GM18508 (cell line): ENCODE measurements around the gene TM9SF4.
A peak's percentile ranks its signal among the peaks of the same experiment; 100 is the strongest.

ENCODE experiments used
- ATAC-seq: cut with Tn5 transposase; IDR thresholded peaks from one replicate; pipeline ENCODE4 v1.9.1; 2021; ENCODE audit warnings: moderate number of reproducible peaks; ENCODE audit not compliant: insufficient read depth, unreplicated experiment

The TM9SF4 gene, protein sequence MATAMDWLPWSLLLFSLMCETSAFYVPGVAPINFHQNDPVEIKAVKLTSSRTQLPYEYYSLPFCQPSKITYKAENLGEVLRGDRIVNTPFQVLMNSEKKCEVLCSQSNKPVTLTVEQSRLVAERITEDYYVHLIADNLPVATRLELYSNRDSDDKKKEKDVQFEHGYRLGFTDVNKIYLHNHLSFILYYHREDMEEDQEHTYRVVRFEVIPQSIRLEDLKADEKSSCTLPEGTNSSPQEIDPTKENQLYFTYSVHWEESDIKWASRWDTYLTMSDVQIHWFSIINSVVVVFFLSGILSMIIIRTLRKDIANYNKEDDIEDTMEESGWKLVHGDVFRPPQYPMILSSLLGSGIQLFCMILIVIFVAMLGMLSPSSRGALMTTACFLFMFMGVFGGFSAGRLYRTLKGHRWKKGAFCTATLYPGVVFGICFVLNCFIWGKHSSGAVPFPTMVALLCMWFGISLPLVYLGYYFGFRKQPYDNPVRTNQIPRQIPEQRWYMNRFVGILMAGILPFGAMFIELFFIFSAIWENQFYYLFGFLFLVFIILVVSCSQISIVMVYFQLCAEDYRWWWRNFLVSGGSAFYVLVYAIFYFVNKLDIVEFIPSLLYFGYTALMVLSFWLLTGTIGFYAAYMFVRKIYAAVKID

DNA sequence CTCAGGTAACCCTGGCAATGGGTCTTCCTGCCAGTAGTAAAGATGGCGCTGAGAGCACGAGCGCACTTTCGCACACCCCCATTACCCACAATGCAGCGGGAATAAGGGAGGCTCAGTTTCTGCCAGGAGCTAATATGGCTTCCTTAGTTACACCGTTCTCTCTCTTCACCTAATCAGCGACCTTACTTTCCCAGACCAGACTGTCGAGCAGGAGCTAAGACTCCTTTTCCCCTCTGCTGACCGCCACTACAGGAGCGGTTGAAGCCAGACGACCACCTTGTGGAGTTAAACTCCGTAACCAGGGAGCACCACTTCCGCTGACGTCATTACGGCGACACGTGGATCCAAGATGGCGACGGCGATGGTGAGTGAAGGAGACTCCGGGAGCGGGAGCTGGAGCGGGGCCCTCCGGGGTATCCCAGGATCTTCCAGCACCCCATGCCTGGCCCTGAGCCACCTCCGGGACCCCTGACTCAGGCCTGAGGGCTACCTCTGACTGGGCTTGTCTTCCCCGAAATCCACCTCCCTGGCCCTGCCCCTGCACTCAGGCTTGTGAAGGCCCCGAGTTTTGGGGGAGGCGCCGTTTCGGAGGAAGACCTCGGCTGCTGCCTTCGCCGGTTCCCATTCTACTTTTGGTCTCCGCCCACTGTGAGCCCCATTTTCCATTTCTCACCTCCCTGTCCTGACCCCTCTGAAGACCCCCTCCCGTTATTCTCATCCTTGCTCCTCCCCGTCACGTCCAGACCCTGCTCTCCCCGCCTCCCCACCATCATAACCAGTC is at the start of gene TM9SF4:
Gene TM9SF4, plus strand, starts transcription at position 323 of the 781 bp plus-strand sequence. Its CDS starts 27 bp downstream, at position 350.
- ATAC-seq: peak; percentile 72

- no peak for ATAC-seq
These were observed 46.7 kb upstream of the TM9SF4 start for GRCh38 chr20:32062776-32063170.

- no peak for ATAC-seq
These were observed 45.8 kb upstream of the TM9SF4 start for GRCh38 chr20:32063695-32064094.

- ATAC-seq: no peak
These were observed 44.8 kb upstream of the TM9SF4 start for GRCh38 chr20:32064667-32065066.

- ATAC-seq: no peak
These were observed 42.2 kb upstream of the TM9SF4 start for GRCh38 chr20:32067234-32067821.

DNA sequence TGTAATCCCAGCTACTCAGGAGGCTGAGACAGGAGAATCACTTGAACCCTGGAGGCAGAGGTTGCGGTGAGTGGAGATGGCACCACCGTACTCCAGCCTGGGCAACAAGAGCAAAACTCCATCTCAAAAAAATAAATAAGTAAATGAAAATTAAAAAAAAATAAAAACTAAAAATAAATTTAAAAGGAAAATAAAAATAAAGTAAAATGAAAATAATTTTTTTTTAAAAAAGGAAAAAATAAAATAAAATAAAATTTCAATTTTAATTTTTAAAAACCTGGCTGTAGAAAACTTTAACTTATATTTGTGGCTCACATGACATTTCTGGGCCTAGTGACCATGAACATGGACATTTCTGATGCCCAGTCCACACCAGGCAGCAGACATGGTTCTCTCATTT is 41.3 kb upstream of the TM9SF4 start:
- no peak for ATAC-seq

DNA sequence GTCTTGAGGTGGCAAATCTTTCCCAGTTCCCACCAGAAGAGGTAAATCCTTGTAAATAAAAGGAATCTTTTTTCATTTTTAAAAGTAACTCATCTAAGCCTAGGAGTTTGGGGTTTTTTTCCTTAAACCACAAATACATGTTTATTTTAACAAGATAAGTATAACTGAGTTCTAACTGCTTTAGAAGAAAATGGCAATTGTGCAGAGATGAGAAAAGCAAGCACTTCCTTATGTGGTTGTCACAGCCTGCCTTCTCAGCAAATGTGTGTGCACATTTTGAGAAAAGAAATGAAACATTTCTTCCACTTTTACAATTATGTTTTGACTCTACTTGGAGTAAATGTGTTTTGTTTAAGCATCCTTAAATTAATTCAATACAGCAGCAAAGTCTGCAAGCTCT is 39.8 kb upstream of the TM9SF4 start:
- no peak for ATAC-seq

GRCh38 chr20:32070282-32070681 is 39.2 kb upstream of the TM9SF4 start:
- ATAC-seq: no peak

GRCh38 chr20:32070690-32071213 is 38.8 kb upstream of the TM9SF4 start:
- no peak for ATAC-seq

DNA sequence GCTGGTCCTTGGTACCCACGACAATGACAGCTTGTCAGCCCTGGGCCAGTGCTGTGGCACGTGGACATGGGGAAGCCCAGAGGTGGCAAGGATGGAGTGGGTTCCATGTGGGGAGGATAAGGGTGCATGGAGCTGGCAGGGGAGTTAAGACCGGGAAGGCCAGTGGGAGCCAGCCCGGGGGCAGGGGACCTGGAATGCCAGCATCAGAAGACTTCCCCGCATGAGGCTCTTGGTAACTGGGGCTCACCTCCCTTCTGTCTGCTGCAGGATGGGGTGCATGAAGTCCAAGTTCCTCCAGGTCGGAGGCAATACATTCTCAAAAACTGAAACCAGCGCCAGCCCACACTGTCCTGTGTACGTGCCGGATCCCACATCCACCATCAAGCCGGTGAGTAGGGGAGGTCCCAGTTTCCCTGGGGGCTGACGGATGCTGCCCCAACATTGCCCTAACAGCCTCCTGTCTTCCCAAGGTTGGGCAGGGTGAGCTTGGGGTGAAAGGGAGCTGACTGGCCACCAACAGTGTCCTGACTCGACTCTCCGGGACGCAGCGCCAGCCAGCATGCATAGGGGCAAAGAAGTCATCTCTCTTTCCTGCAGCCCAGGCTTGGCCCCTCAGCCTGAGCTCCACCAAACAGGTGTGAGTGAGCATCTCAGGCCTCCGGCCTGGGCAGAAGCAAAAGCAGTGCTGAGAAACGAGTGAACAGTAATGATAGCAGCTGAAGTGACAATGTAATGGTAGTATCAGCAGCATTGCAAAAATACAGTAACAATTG is 37.9 kb upstream of the TM9SF4 start:
- ATAC-seq: no peak

- ATAC-seq: no peak
These were observed 37.3 kb upstream of the TM9SF4 start for GRCh38 chr20:32072168-32072750.

DNA sequence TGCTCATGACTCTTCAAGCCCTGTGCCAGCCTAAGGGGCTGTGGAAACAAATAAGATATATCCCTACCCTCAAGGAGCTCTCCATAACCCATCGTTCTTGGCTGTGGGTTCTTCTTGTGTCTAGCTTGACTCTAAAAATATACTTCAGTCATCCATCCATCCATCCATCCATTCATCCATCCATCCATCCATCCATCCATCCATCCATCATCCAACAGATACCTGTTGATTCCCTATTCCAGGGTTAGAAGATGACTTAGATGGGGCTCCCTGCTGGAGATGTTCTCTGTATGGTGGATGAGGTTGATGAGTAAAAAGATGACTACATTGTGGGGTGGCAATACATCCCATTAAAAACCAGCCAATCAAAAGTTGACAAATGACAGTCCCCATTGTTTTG is 34.0 kb upstream of the TM9SF4 start:
- no peak for ATAC-seq

DNA sequence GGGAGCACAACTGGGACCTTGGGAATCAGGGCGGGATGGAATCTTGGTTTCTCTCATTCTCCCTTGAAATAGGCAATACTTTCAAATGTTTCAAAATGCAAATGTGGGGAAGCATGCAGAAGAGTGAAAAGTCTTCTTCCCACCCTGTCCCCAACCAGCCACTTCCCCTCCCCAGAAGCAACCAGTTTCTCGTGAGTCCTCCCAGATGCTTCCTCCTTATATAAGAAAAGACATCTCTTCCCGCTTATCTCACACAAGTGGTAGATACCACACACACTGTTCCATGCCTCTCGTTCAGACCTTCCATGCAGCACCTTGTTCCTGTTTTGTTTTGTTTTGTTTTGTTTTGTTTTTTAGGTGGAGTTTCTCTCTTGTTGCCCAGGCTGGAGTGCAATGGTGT is 32.3 kb upstream of the TM9SF4 start:
- ATAC-seq: no peak

GRCh38 chr20:32078322-32078721 is 31.2 kb upstream of the TM9SF4 start:
- no peak for ATAC-seq

DNA sequence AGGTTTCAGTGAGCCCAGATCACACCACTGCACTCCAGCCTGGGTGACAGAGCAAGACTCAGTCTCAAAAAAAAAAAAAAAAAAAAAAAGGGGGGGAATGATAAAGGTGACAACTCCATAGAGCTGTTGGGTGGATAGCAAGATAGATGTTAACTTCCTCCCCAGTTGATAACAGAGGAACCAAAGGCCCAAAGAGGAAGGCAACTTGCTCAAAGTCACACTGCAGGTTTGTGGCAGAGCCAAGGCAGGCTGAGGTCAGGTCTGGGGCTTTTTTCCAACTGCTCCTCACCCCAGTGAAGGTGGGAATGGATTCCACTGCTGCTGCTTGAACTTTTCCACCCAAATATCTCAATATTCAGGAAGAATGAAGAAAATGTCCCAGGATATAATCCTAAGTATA is 30.7 kb upstream of the TM9SF4 start:
- ATAC-seq: no peak

DNA sequence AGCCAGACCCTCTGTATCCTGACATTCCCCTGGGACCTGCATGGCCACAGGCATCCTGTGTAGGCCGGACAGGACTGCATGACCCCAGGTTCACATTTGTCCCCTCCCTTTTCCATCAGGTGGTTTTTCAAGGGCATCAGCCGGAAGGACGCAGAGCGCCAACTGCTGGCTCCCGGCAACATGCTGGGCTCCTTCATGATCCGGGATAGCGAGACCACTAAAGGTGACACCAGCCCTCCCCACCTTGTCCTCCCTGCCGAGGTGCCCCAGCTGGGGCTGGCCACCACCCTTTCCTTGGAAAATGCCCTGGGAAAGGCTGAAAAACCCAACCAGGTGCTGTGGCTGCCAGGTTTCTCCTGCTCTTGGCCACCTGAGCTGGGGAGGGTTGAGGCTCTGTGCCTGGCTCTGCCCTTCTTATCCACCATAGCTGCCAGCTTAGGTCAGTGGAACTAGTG is 29.8 kb upstream of the TM9SF4 start:
- ATAC-seq: no peak

DNA sequence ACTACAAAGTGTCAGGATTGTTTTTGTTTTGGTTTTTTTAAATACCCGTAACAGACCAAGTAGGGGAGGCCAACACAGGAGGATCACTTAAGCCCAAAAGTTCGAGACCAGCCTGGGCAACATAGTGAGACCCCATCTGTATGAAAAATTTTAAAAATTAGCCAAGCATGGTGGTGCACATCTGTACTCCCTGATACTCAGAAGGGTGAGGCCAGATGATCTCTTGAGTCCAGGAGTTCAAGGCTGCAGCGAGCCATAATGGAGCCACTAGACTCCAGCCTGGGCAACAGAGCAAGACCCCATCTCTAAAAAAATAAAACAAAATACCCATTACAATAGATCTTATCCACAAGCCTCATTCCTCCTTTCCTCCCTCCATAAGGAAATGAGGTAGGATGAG is 28.7 kb upstream of the TM9SF4 start:
- ATAC-seq: no peak

GRCh38 chr20:32083469-32083868 is 26.0 kb upstream of the TM9SF4 start:
- no peak for ATAC-seq

GRCh38 chr20:32087070-32087469 is 22.4 kb upstream of the TM9SF4 start:
- ATAC-seq: no peak
